Endothelial cell (in vitro differentiated cells): ENCODE results near the gene ARHGEF6. TPM values are rescaled to one million over a fixed set of nuclear protein-coding genes. Genes with fewer than 3 reads are reported as not detected.
A peak's percentile ranks its signal among the peaks of the same experiment; 100 is the strongest.

Experiments used
- DNase-seq: peaks from one replicate; pipeline ENCODE4 v3.0.0; 2021; ENCODE audit warnings: low spot score
- H3K27ac Mint-ChIP-seq: one replicate; pipeline ENCODE4 v1.8.0; 2021; ENCODE audit warnings: mixed read lengths, inconsistent platforms; ENCODE audit not compliant: unreplicated experiment
- H3K27me3 Mint-ChIP-seq: one replicate; pipeline ENCODE4 v1.8.0; 2021; ENCODE audit warnings: mild to moderate bottlenecking, moderate library complexity, mixed read lengths, inconsistent platforms; ENCODE audit not compliant: unreplicated experiment
- H3K36me3 Mint-ChIP-seq: one replicate; pipeline ENCODE4 v1.8.0; 2021; ENCODE audit warnings: mild to moderate bottlenecking, low read depth, mixed read lengths, inconsistent platforms; ENCODE audit not compliant: unreplicated experiment
- H3K4me1 Mint-ChIP-seq: one replicate; pipeline ENCODE4 v1.8.0; 2021; ENCODE audit warnings: mild to moderate bottlenecking, mixed read lengths, inconsistent platforms; ENCODE audit not compliant: unreplicated experiment
- H3K4me3 Mint-ChIP-seq: one replicate; pipeline ENCODE4 v1.8.0; 2021; ENCODE audit warnings: mild to moderate bottlenecking, mixed read lengths, inconsistent platforms; ENCODE audit not compliant: unreplicated experiment
- H3K9me3 Mint-ChIP-seq: one replicate; pipeline ENCODE4 v1.8.0; 2021; ENCODE audit warnings: mixed read lengths, inconsistent platforms; ENCODE audit not compliant: unreplicated experiment
- CTCF ChIP-seq: fragments of 200-600 bp; sonication (generic); IDR thresholded peaks from one replicate; pipeline ENCODE4 v1.5.0; 2021; ENCODE audit warnings: antibody characterized with exemption; ENCODE audit not compliant: unreplicated experiment
- total RNA-seq: library from RNA; stranded (reverse); fragmentation: NEBNext Ultra II Directional; extraction: Animal tissue kit (Norgen Biotek cat#: 25700); gene quantifications from one replicate; pipeline ENCODE4 v1.2.1, GENCODE V29; 2021; ENCODE audit not compliant: unreplicated experiment

Gene ARHGEF6
- total RNA-seq, 1 donor from 2014 or later, result 18.8 TPM

GRCh38 chrX:136708348-136708747 lies 72.4 kb downstream of the ARHGEF6 start:
- Mint-ChIP-seq H3K4me3 (no peak overlapping the region), H3K36me3 (no peaks in the 10 kb centered on the region), H3K27ac (no peak overlapping the region), H3K27me3 (no peaks in the 10 kb centered on the region), H3K9me3 (no peaks in the 10 kb centered on the region), H3K4me1 (no peaks in the 10 kb centered on the region)
- no peak for DNase-seq
- TF ChIP-seq CTCF, result peak; percentile 28

GRCh38 chrX:136697156-136697555 lies 83.6 kb downstream of the ARHGEF6 start:
- Mint-ChIP-seq H3K36me3 (no peaks in the 10 kb centered on the region), H3K27me3 (no peaks in the 10 kb centered on the region), H3K4me1 (peaks cover 4% of the 10 kb centered on the region), H3K4me3 (no peak overlapping the region), H3K9me3 (no peaks in the 10 kb centered on the region), H3K27ac (no peak overlapping the region)
- TF ChIP-seq CTCF, result no peak
- DNase-seq, result no peak

GRCh38 chrX:136694431-136695087 lies 86.2 kb downstream of the ARHGEF6 start:
- Mint-ChIP-seq H3K36me3 (no peaks in the 10 kb centered on the region), H3K9me3 (no peaks in the 10 kb centered on the region)
- TF ChIP-seq CTCF, result peak; percentile 35

GRCh38 chrX:136692271-136692670 lies 88.5 kb downstream of the ARHGEF6 start:
- H3K4me1 Mint-ChIP-seq, result peaks cover 4% of the 10 kb centered on the region
- H3K27ac Mint-ChIP-seq, result no peak overlapping the region
- no peak for DNase-seq
- TF ChIP-seq CTCF, result no peak
- H3K9me3 Mint-ChIP-seq, result no peaks in the 10 kb centered on the region
- no peaks in the 10 kb centered on the region for H3K27me3 Mint-ChIP-seq
- H3K4me3 Mint-ChIP-seq, result no peak overlapping the region
- H3K36me3 Mint-ChIP-seq, result no peaks in the 10 kb centered on the region

More at GRCh38 chrX:136694431-136695087, 86.2 kb downstream of the ARHGEF6 start:
- no peak overlapping the region for H3K4me3 Mint-ChIP-seq
- no peaks in the 10 kb centered on the region for H3K27me3 Mint-ChIP-seq
- DNase-seq, result no peak
- no peak overlapping the region for H3K27ac Mint-ChIP-seq
- H3K4me1 Mint-ChIP-seq, result peaks cover 4% of the 10 kb centered on the region

GRCh38 chrX:136691028-136691809 lies 89.5 kb downstream of the ARHGEF6 start:
- no peak for DNase-seq
- no peak overlapping the region for H3K27ac Mint-ChIP-seq

More at GRCh38 chrX:136691028-136691809, 89.5 kb downstream of the ARHGEF6 start:
- Mint-ChIP-seq H3K4me1 (peaks cover 4% of the 10 kb centered on the region), H3K4me3 (no peak overlapping the region), H3K36me3 (no peaks in the 10 kb centered on the region), H3K9me3 (no peaks in the 10 kb centered on the region), H3K27me3 (no peaks in the 10 kb centered on the region)
- TF ChIP-seq CTCF, result no peak
